Endothelial cell of hepatic sinusoid (primary cell): ENCODE results near the gene MIDN.

Experiments used
- in situ Hi-C: cut with HindIII; loops from 2 replicates; pipeline ENCODE4 v1.10.0; 2017; ENCODE audit warnings: low sequenced_read_pairs

Gene MIDN

GRCh38 chr19:1307755-1308303 lies 59.4 kb downstream of the MIDN start:
- in situ Hi-C loops = no loop called here

GRCh38 chr19:1308718-1309117 lies 60.3 kb downstream of the MIDN start:
- in situ Hi-C loops = no loop called here
